Iris pigment epithelial cell (primary cell): ENCODE results near the gene FGGY.
"Not testable (repeated sequence)": the region's sequence is repeated elsewhere in the genome, so short reads cannot be mapped to it uniquely, and the experiment has no call there.

ENCODE experiments used
- DNase-seq: peaks from one replicate; pipeline ENCODE4 v3.0.0-alpha.2; 2011; ENCODE audit warnings: low read depth

FGGY gene

DNA sequence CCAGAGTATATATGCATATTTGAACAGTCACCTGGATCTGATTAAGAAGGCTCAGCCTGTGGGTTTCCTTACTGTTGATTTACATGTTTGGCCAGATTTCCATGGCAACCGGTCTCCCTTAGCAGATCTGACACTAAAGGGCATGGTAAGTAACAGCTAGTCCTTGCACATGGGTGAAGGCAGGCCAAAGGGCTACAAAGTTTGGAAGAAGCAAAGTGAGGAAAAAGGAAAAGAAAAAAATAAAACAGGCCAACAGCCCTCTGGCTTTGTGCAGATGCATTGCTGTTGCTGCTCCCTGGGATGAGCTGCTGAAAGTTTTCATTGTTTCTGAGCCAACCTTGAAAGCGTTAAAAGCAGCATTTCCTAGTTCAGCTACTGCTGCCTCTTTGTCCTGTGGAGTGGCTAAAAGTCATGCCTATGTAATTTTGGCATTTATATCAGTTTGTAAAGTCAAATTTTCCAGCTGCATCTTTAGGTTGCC lies 341.4 kb downstream of the FGGY start:
- DNase-seq, result peak; percentile 80

DNA sequence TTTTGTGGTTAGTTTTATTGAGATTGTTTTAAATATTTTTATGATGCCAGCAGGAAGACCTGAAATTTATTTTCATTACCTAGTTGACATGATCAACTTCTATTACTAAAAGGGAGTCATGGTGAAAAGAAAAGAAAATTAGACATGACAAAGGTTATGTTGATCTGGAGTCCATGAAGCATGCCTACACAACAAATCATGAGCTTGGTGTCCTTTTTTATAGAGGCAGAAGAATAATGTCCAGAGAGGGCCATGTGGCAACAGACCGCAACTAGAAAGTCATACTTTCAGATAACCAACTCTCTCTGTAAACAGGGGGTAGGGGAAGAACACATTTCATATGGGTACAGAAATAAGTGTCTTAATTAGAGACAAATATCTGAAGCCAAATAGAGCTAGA lies 342.4 kb downstream of the FGGY start:
- no peak for DNase-seq

GRCh38 chr1:59640851-59641250 lies 344.0 kb downstream of the FGGY start:
- DNase-seq, result no peak

DNA sequence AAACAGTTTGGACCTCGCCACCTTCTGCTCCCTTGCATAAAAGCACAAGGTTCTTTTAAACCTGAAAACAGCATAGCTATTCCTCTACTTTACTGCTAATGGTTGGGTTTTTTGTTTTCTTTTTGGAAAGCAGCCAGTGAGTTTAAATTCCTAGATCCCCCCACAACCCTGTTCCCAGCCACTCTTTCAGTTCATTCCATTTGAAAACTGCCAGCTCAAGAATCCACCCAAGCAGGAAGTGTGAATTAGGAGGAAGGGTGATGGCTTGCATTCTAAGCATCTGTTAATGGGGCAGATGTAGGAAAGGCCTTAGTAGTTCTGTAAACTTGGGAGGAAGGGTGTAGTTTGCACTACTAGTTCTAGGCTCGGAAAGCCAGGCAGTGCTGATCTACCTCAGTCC lies 344.9 kb downstream of the FGGY start:
- no peak for DNase-seq

- no peak for DNase-seq
These were observed 346.6 kb downstream of the FGGY start for GRCh38 chr1:59643526-59643925.

GRCh38 chr1:59645893-59646292 lies 349.0 kb downstream of the FGGY start:
- no peak for DNase-seq

DNA sequence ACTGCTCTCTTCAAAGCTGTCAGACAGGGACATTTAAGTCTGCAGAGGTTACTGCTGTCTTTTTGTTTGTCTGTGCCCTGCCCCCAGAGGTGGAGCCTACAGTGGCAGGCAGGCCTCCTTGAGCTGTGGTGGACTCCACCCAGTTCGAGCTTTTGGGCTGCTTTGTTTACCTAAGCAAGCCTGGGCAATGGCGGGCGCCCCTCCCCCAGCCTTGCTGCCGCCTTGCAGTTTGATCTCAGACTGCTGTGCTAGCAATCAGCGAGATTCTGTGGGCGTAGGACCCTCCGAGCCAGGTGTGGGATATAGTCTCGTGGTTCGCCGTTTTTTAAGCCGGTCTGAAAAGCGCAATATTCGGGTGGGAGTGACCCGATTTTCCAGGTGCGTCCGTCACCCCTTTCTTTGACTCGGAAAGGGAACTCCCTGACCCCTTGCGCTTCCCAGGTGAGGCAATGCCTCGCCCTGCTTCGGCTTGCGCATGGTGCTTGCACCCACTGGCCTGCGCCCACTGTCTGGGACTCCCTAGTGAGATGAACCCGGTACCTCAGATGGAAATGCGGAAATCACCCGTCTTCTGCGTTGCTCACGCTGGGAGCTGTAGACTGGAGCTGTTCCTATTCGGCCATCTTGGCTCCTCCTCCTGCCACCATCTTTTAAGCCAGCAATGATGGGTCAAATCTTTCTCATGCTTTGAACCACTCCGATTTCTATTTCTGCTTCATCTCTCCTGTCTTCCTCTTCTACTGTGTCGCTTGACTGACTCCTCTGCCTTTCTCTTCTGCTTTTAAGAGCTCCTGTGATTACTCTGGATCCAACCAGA lies 356.5 kb downstream of the FGGY start:
- DNase-seq, result not testable (repeated sequence)

- DNase-seq, result no peak
These were observed 357.1 kb downstream of the FGGY start for GRCh38 chr1:59653968-59654367.

GRCh38 chr1:59657873-59658465 lies 361.1 kb downstream of the FGGY start:
- DNase-seq, result no peak

DNA sequence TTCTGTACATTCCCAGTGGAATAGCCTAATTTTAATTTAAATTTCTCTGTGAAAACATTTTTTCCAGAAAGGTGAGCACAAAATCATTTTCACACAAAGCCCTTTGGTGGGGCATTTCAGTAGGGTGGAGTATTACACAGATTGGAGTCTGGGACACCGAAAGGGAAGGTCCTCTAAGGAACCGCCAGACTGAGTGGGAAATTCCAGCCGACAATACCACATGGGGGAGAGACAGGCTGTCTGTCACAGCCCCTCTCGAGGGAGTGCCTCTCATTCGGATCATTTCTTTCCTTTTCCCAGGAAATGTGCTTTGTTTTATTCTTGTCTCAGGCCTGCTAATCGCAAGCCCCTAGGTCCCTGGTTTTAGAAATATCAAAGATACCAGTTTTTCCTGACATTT lies 367.3 kb downstream of the FGGY start:
- no peak for DNase-seq

DNA sequence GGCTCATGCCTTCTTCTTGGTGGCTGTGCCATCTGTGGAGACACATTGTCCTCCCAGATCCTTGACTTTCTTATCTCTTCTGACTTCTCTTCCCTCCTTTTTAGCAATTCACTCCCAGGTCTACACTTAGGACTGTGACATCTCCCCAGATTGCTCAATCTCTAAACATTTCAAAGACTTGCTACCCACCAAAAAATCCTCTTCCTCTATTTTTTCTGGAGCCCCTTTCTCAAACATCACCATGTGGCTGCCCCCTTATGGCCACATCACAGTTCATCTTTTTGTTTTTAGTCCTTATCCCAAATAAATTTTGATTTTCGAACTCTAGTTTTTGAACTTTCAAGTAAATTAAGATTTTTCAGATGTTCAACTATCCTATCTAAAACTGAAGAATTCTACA lies 369.2 kb downstream of the FGGY start:
- DNase-seq, result peak; percentile 17

DNA sequence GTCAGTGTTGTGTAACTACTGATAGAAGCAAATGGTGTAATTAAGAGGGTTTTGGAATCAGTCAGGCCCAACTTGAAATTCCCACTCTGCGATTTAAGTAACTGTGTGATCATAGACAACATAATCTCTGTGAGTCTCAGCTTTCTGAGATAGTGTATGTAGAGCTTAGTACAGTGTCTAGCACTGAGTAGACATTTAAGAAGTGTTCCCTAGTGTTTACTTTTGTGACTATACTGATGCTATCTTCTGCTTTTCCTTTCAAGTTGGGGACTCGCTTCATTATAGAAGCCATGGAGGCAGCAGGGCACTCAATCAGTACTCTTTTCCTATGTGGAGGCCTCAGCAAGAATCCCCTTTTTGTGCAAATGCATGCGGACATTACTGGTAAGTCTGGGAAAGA lies 370.1 kb downstream of the FGGY start:
- no peak for DNase-seq

DNA sequence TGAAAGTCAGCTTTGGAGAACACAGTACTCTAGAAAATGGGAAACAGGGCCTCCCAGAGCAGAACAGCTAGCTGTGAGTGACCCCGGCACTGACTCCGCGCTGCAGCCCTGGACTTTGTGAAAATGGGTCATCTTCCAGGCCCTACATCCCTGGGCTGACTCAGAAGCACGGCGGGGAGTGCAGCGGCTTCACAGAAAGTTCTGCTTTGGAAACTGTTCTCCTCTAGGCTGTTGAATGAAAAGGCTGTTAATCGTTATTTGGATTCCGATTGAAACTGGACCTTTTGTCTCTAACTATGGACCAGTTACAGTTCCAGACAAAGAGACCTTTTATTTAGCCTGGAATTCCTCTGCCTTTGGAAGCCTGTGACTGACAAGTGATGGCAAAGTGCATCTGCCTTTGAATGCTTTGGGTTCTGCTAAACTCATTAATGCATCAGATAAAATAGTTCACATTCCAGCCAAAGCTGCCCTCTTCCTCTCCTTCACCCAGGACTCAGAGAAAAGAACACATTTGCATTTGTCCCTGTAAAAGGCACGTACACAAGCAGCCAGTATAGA lies 372.9 kb downstream of the FGGY start:
- peak; percentile 84 for DNase-seq

- DNase-seq, result peak; percentile 46
These were observed 373.8 kb downstream of the FGGY start for GRCh38 chr1:59670662-59671061.

- no peak for DNase-seq
These were observed 374.4 kb downstream of the FGGY start for GRCh38 chr1:59671066-59671952.

DNA sequence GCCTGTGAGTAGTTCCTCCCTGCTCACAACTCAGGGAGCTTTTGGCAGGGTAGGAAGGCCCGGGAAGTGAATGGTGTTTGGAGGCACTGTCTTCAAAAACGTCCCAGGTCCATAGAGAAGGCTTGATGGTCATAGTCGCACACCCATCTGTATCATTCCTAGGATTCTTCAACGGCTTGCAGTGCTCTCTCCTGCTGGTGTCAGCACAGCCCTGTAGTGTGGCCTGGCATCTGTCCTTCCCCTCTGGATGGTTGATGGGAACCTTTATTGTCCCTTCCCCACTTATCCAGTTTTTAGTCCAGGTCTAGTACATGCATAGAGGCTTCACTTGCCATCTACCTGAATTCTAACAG lies 375.0 kb downstream of the FGGY start:
- no peak for DNase-seq

GRCh38 chr1:59672851-59673572 lies 376.1 kb downstream of the FGGY start:
- peak; percentile 94 for DNase-seq

- no peak for DNase-seq
These were observed 376.9 kb downstream of the FGGY start for GRCh38 chr1:59673573-59674450.

DNA sequence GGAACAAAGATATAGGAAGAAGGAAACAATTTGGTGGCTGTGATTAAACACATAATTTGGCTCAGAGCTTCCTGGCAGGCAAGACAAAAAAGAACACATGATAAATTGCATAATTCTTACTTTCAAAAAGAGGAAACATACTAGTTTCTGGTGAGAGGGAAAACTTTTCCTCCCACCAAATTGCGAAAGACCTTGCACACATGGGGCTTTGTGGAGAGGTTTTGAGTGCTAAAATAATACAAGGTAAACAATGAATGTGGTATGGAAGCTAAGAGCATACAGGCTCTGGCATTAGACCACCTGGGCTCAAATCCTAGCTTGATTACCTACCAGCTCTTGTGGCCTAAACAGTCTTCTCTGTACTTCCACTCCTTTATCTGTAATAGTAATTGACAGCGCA lies 377.7 kb downstream of the FGGY start:
- DNase-seq, result peak; percentile 75

- no peak for DNase-seq
These were observed 379.0 kb downstream of the FGGY start for GRCh38 chr1:59675936-59676335.

DNA sequence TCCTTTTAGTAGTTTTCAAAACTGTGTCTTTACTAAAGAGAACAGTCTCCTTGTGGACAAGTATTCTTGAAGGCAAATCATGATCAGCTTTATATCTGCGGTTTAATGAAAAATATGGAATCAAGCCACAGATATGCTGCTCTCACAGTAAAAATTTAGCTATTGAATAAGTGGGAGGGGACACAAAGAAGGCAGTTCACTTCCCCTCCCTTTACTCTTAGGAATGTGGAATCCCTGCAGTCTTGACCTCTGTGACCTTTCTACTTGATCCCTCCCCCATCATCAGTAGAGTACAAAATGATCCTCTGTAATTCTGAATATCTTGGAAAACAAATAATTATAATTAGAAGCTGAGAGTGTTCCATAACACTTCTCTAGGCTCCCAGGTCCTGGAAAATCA lies 381.1 kb downstream of the FGGY start:
- DNase-seq, result peak; percentile 45
